DMS79 (cell line): Measurements from ENCODE around the gene PAX2.

Experiments used
- DNase-seq: peaks from one replicate; lab custom pipeline; 2025; lab: John Stamatoyannopoulos, UW

Gene PAX2

DNA sequence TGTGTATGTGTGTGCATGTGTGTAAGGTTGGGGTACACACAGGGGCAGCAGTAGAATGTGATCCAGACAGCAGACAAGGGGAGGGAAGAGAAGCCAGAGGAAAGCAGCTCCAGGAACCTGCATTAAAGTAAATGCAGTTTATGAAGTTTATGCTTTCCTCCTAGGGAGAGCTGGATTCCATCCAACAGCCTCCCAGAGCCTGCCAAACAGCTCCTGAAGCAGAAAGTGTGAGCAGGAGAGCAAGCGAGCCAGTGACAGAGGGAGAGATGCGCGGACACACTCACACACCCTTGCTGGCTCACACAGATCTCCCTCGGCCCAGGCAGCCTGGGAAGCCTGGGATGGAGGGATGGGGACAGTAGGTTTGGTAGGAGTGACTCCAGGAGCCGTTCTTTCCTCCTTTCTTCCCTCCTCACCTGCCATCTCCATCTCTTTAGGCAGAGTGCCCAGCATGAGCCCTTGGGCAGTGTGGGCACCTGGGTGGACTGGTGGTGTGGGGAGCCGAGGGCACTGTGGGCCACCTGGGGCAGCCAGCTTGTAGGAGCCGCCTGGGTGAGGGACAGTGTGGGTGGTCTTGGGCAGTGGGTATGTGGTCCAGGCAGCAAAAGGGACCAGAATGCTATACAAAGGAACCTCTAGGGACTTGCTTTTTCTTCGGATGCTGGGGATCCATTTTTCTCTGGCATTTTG is 46.1 kb downstream of the PAX2 start:
- no peak for DNase-seq

DNA sequence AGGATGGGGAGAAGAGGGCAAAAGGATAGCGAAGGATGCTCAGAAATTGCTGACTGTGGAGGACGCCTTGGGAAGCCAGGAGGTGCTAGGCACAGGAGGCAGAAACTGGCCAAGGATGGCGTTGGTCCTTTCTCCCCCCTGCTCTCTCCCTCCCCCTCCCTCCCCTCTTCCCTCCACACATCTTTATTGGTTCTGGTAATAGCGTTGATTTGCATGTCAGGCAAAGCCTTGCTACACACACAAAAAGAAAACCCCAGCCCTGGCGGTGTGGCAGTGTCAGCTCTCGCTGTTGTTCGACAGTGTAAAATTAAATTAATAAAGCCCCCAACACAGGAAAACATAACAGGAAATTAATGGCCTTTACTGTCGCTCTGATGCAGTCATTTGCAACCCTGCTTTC is 47.2 kb downstream of the PAX2 start:
- DNase-seq, result no peak

DNA sequence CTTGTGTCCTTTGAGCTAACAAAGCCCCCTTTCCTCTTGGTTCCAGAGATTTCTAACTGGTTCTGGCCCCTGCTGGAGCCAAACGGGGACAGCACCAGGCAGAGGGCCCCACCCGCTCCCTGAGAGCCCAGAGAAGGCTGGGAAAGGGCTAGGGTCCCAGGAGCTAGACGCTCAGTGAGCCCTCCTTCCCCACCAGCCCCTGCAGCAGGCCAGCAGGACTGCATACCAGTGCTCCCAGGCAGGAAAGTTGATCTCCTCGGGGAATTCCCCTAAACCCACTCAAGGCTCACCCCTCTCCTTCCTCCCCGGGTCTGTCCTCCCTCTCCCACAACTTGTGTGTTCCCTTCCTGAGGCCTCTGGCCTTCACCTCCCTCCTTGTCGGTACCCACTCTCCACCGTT is 47.7 kb downstream of the PAX2 start:
- no peak for DNase-seq

DNA sequence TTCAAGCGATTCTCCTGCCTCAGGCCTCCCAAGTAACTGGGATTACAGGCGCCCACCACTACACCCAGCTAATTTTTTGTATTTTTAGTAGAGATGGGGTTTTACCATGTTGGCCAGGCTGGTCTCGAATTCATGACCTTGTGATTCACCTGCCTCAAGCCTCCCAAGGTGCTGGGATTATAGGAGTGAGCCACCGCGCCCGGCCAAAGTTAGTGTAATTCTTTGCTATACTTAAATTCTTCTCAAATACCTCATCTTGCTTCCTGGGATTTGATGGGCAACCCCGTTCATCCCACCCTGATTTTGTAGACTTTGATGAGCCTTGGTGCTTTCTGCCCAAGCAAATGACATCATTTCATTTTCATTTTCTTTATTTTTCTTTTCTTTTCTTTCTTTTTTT is 54.5 kb downstream of the PAX2 start:
- no peak for DNase-seq

DNA sequence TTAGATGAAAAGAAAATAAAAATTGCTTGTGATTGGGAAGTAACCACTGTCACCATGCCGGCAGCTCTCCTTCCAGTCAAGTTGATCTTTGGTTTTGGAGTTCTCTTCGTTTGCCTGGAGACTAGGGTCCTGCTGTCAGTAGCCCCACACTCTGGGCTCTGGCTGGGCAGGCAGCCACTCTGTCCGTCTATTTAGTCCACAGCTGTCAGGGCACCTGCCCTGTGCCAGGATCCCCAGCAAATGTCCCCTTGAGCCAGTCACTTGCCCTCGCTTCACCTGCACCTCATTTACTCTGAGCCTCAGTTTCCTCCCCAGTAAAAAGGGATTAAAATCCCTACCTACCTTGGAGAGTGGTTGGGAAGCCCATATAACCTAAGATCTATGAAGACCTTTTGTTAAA is 55.5 kb downstream of the PAX2 start:
- no peak for DNase-seq

DNA sequence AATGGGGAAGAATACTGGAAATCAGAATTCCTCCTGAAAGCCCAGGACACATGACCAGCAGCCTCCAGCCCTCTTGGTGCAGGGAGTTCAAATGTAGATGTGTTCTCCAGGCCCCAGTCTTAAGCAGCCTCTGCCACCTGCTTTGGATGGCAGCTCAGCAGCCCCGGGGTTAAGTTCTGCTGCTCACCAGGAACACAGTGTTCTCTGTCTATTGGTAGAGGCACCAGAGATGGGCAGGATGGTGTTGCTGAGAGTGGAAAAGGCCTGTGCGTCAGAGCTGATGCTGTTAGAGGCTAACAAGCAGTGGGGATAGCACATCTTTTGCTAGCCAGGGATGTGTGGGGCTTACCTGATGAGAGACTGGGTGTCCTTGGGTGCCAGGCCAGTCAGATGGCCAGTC is 56.8 kb downstream of the PAX2 start:
- DNase-seq, result no peak

DNA sequence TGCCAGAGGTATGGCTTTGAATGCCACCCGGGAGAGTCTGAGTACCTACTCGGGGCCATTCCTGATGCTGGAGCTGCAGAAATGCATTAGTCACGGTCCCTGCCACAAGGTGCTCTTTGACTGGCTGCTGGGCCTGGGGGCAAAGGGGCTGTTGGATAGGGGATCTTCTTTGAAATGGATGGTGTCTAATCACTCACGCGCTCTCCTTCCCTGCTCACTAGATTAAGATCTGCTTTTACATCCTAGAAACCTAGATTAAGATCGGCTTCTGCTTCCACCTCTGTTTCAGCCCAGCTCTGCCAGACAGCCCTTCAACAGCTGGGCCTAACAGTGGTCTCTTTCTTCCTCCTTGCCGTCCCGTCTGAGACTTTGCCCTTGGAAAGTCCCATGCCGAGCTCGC is 57.2 kb downstream of the PAX2 start:
- no peak for DNase-seq

DNA sequence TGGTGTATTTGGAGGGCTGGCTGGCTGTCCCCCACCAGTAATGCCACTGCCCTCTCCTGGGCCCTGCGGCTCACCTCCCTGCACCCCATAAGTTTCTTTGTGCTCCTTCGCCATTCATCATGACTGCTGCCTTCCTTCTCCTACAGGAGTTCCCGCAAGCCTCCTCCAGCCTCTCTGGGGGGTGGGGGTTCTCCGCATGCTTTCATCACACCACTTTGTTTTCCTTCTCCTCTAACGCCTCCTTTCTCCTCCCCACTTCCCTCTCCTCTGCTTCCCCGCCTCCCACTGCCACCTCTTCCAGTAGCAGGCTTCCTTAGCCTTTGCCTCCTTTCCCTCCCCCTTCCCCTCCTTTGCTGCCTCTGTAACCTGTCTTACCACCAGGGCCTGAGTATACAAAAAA is 58.1 kb downstream of the PAX2 start:
- no peak for DNase-seq

DNA sequence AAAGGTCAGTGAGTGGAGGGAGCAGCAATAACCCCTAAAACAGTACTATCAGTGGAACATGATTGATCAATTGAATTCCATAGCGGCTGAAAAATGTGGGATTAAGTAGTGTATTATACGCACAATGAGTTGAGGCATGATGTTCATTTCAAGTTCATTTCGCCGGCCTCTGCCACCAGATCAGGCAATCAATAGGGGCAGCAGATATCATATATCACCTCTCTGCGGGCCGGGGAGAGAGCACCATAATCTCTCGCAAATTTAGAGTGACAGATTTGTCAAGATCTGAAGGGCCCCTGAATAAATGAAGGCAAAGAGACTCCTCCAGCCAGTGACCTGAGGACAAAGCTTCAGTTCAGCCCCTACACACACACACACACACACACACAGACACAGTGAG is 58.5 kb downstream of the PAX2 start:
- no peak for DNase-seq

DNA sequence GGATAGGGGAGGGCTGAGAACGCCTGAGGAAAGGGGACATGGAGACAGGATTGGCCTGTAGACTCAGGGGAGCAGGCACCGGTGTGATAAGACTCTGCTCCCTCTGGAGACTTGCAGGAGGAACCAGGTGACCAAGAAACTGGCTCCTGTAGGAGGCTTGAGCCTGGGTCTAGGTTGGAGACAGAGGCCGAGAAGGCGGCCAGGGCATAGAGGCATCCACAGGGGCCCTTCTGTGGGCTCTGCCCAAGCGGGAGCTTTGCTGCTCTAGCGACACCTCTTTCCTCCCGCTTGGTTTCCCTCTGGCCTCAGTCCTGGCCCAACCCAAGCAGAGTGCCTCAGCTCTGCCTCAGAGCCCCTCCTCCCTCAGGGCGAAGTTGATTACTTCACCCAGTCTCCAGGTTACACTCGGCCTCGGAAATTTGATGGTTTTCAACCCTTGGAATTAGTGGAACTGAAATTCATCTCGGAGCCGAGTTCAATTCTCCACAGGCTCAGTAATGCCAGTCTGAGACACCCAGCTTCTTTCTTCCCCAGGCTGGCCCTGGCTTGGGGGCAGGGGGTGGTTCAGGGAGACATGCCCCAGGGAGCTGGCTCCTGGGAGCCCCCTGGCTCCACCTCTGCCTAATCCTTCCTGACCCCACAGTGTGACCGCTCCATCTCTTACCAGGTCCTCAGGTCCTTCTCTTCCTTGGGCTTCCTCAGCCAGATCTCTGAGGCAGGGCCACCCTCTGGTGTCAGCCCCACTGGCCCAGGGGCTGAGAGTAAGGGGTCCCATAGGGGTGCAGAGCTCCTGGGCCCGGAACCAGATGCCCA is 60.4 kb downstream of the PAX2 start:
- no peak for DNase-seq

DNA sequence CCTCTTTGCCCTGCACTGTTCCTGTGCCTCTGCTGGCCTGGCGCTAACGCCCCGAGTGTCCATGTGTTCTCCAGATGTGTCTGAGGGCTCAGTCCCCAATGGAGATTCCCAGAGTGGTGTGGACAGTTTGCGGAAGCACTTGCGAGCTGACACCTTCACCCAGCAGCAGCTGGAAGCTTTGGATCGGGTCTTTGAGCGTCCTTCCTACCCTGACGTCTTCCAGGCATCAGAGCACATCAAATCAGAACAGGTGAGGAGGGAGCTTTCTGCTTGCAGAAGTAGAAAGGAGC is 60.9 kb downstream of the PAX2 start:
- DNase-seq, result no peak

DNA sequence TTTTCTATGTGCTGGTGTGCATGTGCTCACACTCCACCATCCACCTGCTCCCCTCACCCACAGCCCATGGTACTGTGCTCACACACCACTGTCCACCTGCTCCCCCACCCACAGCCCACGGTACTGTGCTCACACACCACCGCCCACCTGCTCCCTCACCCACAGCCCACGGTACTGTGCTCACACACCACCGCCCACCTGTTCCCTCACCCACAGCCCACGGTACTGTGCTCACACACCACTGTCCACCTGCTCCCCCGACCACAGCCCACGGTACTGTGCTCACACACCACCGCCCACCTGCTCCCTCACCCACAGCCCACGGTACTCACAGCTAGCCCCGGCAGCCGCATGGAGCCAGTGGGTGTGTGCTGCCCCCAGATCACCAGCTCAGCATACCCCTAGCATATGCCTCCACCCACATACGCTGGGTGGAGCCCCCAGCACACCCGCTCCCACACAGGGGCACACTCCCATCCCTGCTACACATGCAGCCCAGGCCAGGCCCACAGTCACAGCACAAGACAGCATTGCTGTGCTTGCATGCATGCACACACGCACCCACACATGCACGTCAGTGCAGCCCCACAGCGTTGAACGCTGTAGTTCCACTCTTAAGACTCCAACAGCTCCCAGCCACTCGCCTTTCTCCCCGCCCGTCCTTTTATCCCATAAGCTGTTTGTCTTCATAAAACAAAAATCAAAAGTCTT is 62.0 kb downstream of the PAX2 start:
- no peak for DNase-seq

DNA sequence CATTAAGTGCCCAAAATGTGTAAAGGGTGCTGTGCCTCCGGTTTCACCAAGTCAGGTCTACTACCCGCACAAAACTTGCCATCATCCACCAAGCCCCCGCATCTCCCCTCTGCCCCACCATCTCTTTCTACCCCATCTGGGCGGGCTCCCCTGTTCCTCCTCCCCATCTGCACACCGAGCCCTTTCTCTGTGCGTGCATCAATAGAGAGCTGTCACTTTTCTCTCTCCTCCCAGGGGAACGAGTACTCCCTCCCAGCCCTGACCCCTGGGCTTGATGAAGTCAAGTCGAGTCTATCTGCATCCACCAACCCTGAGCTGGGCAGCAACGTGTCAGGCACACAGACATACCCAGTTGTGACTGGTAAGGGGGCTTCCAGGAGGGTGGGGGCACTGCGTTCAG is 63.5 kb downstream of the PAX2 start:
- no peak for DNase-seq

DNA sequence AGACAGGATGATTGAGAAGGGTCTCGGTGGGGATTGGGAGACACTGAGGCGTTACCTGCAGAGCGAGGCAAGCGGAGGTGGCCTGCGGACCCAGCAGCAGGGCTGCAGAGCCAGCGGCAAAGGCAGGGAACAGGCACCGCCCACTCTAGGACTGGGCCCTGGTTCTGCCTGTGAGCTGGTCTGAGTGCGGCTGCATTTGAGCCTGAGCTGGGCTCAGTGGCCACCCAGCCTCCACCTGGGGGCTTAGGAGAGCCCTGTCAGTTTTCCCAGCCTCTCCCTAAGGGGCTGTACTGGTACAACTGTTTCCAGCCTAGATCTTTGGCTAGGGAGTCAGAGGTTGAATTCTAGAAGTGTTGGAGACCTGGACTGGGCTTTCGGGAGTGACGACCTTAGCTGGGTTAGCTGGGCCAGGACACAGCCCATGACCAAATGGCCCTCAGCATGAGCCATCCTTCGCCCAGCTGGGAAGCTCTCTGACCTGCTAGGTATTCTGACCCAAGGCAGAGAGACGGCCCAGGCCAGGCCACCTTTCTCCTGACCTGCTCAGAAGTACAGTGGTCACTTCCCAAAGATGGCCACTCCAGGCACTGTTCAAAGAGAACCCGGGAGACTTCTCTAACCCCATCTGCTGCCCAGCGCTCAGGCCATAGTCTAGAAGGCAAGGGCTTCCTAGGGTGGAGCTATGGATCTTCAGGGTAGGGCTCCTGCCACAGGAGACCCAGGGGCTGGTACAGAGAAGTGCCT is 64.9 kb downstream of the PAX2 start:
- DNase-seq, result no peak

DNA sequence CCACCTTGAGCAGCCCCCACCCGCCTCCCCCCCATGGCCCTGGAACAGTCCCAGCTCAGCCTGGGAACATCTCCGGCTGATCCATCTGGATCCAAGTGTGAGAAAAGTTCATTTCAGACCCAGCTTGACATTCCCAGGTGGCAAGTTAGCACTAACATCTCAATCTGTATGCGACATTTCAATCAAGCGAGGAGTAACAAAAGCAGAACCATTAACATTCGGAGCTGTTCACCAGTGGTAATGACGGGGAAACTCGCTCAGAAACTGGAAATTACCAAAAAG is 65.4 kb downstream of the PAX2 start:
- DNase-seq, result no peak

DNA sequence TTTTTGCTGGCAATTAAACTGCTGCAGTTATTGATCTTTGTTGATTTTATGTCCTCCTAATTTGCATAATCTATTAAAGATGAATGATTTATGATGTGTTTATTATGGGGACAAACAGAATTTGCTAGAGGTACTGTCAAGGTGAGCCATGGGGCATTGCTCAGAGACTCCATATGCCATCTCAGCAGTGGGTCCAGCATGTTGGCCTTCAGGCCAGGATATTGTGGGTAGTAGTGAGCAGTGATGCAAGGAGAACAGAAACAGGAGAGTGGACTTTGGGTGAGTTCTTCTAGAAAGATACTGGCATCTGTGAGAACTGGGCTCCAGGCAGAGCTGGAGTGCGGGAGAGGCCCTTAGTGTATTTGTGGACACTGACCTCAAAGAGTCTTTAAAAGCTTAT is 65.9 kb downstream of the PAX2 start:
- DNase-seq, result no peak

DNA sequence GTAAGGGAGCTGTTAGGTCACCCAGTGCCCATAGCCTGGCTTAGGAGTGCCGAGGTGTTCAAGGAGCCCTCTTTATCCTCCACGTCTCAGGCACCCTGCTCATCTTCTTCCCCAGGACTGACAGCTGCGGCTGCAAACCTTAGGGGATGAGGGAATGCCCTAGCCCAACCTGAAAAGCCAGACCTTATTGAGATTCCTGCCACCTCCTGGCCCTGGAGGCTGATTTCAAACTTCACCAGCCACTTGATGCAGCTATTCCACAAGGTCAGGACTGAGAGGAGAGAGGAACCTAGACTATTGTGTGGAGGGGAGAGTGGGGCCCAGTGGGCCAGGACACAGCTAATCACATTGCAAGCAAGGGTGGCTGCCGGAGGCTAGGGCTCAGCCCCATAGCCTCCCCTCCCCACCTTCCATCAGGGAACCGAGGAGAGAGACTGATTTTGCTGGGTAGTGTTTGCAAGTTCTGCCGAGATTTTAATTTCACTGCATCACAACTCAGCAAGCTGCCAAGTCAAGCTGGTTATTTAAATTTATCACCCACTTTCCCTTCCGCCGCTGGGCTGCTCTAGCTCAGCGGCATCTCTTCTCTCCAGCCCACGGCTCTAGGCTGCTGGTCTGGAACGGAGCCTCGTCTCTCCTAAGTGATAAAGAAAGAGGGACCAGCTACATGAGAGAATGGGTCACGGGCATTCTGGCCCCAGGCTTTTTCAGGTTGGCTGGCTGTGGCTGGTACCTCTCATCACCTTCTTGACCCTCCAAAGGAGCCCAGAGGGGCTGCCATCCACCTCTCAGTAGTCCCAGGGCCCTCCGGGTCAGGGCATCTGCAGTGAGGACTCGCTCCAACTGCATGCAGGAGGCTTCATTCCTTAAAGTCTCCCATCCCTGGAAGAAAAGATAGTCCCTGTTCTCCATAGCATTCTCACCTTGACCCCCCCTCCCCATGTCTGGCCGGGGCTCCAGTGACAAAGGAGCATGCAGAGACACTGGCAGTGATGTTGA is 66.7 kb downstream of the PAX2 start:
- DNase-seq, result no peak

DNA sequence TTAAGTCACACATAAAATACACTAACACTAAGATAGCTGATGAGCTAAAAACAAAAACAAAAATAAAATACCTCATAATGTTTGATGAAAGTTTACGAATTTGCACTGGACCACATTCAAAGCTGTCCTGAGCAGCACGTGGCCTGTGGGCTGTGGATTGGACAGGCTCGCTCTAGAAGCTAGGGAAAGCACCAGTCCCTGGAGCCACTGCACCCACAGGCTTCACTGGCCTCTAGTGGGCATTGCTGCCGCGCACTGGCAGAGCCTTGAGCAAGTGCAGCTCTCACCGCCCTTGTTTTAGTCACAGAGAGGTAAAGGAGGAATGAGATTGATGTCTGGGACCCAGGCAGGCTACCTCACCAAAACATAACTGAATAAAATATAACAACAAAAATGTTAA is 67.6 kb downstream of the PAX2 start:
- DNase-seq, result no peak

DNA sequence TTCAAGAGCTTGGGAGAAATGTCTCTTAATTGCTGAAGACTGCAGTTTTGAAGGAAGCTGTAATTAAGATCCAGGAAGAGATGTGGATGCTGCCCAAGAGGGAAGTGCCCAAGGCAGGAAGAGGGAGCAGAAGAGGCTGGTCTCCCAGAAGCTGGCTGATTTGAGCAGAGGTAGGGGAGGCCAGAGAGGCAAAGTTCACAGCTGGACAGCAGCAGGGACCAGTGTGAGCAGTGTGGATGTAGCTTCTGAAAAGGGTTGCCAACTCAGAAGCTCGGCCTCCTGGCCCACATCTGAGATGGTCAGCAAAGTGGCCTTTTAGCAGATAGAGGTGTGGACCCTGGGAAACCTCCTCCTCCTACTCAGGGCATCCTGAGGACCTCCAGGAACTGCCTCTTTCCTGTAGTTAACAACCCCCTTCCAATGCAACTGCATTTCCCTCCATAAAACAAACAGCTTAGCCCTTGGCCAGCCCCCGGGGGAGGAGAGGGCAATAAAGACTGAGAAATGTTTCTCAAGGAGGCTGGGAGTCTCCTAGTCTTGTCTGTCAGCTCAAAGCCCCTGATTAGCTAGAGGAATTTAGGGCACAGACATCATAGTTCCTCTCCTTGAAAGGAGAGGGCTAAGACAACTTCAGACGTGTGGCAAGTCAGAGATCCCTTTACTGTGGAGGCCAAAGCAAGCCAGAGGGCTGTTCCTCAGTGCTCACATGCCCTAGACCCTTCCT is 69.5 kb downstream of the PAX2 start:
- DNase-seq, result no peak

DNA sequence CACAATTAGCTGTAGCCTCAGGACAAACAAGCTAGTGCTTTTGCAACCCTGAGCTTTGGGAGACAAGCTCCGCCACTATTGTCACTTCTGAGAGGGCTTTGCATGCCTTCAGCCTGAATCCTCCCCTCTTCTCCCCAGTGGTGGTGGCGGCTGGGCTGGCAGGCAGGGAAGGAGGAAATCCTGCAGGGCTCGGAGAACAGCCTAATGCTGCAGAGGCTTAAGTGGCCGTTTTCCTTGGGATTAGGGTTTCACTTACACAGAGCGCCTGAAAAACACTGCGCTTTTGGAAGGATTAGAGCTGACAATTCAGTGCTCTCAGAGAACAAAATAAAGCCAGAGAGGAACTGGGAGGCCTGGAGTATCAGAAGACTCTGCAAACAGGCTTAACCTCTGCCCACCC is 71.3 kb downstream of the PAX2 start:
- no peak for DNase-seq

DNA sequence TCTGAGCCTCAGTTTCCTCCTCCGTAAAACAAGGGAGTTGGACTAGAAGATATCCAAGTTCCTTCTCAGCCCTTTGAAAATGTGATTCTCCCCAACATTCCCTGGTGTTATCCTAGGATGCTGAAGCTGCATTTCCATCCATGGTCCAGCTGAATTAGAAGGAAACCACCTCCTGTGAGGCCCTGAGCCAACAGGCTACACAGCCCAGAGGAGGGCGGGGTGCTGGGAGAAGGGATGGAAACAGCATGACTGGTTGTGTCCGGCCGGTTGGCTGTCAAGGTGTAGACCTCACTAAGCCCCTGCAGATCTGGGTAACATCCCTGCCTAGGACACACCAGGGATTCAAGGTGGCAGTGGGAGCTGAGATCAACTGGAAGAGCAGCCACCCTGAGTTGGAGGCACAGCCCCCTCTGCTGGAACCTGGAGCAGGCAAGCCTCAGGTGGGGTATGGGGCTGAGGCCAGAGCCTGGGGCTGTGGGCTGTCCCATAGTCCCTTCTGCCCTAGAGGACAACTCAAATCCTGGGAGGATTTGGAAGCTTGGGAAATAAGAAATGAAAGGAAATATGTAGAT is 72.0 kb downstream of the PAX2 start:
- no peak for DNase-seq
